Anterior cingulate cortex (tissue), 58 donors: ENCODE results near the gene REV1.
A peak's percentile ranks its signal among the peaks of the same experiment; 100 is the strongest.

Source experiments
- DNase-seq, 58 donors: peaks; one replicate each; lab custom pipeline; 2025; lab: John Stamatoyannopoulos, UW

Gene REV1

GRCh38 chr2:99406137-99406536 is 83.7 kb downstream of the REV1 start:
- DNase-seq: no peak

- no peak for DNase-seq
These were observed 84.8 kb downstream of the REV1 start for GRCh38 chr2:99404797-99405669.

- no peak for DNase-seq
These were observed 85.6 kb downstream of the REV1 start for GRCh38 chr2:99404039-99404796.

GRCh38 chr2:99403524-99403923 is 86.3 kb downstream of the REV1 start:
- DNase-seq: no peak

GRCh38 chr2:99403084-99403483 is 86.7 kb downstream of the REV1 start:
- no peak for DNase-seq

GRCh38 chr2:99401841-99402240 is 88.0 kb downstream of the REV1 start:
- DNase-seq: no peak

GRCh38 chr2:99399795-99400194 is 90.0 kb downstream of the REV1 start:
- DNase-seq: no peak

- peak in 2 of 58 donors; percentile 10 to 19 for DNase-seq
These were observed 90.8 kb downstream of the REV1 start for GRCh38 chr2:99399063-99399462.

- no peak for DNase-seq
These were observed 91.5 kb downstream of the REV1 start for GRCh38 chr2:99398303-99398702.

- peak in 23 of 58 donors; percentile 4 to 45 (median 14) for DNase-seq
These were observed 92.4 kb downstream of the REV1 start for GRCh38 chr2:99397266-99397920.

- DNase-seq: no peak
These were observed 94.2 kb downstream of the REV1 start for GRCh38 chr2:99395589-99396130.

- DNase-seq: no peak
These were observed 99.9 kb downstream of the REV1 start for GRCh38 chr2:99389946-99390345.

GRCh38 chr2:99389371-99389770 is 100.4 kb downstream of the REV1 start:
- no peak for DNase-seq

GRCh38 chr2:99388892-99389291 is 100.9 kb downstream of the REV1 start:
- no peak for DNase-seq

GRCh38 chr2:99386011-99386410 is 103.8 kb downstream of the REV1 start:
- DNase-seq: no peak

- no peak for DNase-seq
These were observed 107.7 kb downstream of the REV1 start for GRCh38 chr2:99382143-99382542.

- no peak for DNase-seq
These were observed 109.3 kb downstream of the REV1 start for GRCh38 chr2:99380376-99381010.

- DNase-seq: no peak
These were observed 111.9 kb downstream of the REV1 start for GRCh38 chr2:99377879-99378278.

- DNase-seq: no peak
These were observed 113.5 kb downstream of the REV1 start for GRCh38 chr2:99376254-99376864.

GRCh38 chr2:99374747-99375146 is 115.1 kb downstream of the REV1 start:
- no peak for DNase-seq
